Measurements from ENCODE around the gene ATRAID. TPM values are rescaled to one million over a fixed set of nuclear protein-coding genes. Genes with fewer than 3 reads are reported as not detected.

ATRAID gene
- total RNA-seq, 1 experiment from 2014 or later: 108 TPM

GRCh38 chr2:27255660-27256059, 43.8 kb downstream of the ATRAID start:
- Histone ChIP-seq H3K23ac (ENCODE audit: insufficient read length, low read depth, low read length) (no peak overlapping the region), H3K27me3 (ENCODE audit: insufficient read depth, low read length) (peaks cover under 1% of the 10 kb centered on the region; the same call in 1 of the 2 replicates), H3K9me3 (ENCODE audit: control insufficient read depth, low read depth, low read length) (no peaks in the 10 kb centered on the region), H2BK5ac (ENCODE audit: insufficient read length, low read length) (no peak overlapping the region), H2BK120ac (ENCODE audit: low read depth, low read length, poor library complexity, severe bottlenecking) (no peak overlapping the region), H3K23me2 (ENCODE audit: insufficient read length, low read depth, low read length, poor library complexity, severe bottlenecking) (no peaks in the 10 kb centered on the region), H3K4me2 (ENCODE audit: insufficient read depth, insufficient read length, low read length) (no peak overlapping the region), H2AFZ (ENCODE audit: low read length) (no peak overlapping the region), H2BK12ac (ENCODE audit: insufficient read length, low read depth, low read length) (no peak overlapping the region), H2BK15ac (ENCODE audit: low read depth, low read length) (no peak overlapping the region), H4K8ac (replicated peaks; ENCODE audit: insufficient read length, low read depth, low read length) (no peak overlapping the region), H3K14ac (ENCODE audit: insufficient read depth, low read length) (no peak overlapping the region), H4K20me1 (ENCODE audit: control insufficient read depth, insufficient read depth, insufficient read length) (no peaks in the 10 kb centered on the region), H3K79me2 (ENCODE audit: insufficient read depth, low read length) (no peaks in the 10 kb centered on the region), H3K4ac (ENCODE audit: low read depth, low read length) (no peak overlapping the region), H4K91ac (ENCODE audit: insufficient read length, low read depth, low read length) (no peak overlapping the region), H3K56ac (ENCODE audit: insufficient read length, low read depth, low read length) (no peak overlapping the region), H3K4me1 (ENCODE audit: insufficient read depth, low read length) (no peaks in the 10 kb centered on the region), H3K18ac (ENCODE audit: insufficient read length, low read depth, low read length) (no peak overlapping the region), H3K27ac (ENCODE audit: insufficient read length, low read depth, low read length) (no peak overlapping the region), H3K9ac (ENCODE audit: extremely low read depth, insufficient read length, low read length) (no peak overlapping the region), H2AK5ac (ENCODE audit: insufficient read length, low read length) (no peak overlapping the region), H3K79me1 (ENCODE audit: insufficient read depth, low read depth, low read length, poor library complexity, severe bottlenecking) (no peaks in the 10 kb centered on the region), H3T11ph (ENCODE audit: low read length) (no peak overlapping the region), H4K5ac (ENCODE audit: insufficient read length, low read depth, low read length) (no peak overlapping the region), H2BK20ac (ENCODE audit: low read depth, low read length, poor library complexity, severe bottlenecking) (no peak overlapping the region)
- no peaks in the 10 kb centered on the region for H3K9me3 Mint-ChIP-seq
- H3K36me3 Mint-ChIP-seq (ENCODE audit: insufficient read depth in 1 of 3, low read depth in 3 of 3): no peaks in the 10 kb centered on the region
- no CpG with 5 or more reads among the region's 1 CpG for WGBS (ENCODE audit: extremely low coverage, insufficient read length, low lambda C conversion rate)
- TF ChIP-seq CTCF (conservative IDR thresholded peaks at IDR 0.05): no peak
- H3K27ac Mint-ChIP-seq: no peak overlapping the region
- H3K4me1 Mint-ChIP-seq: peaks cover 12 to 15% of the 10 kb centered on the region in 2 experiments
- no peak for DNase-seq
- no peak overlapping the region for H3K4me3 Mint-ChIP-seq
- H3K27me3 Mint-ChIP-seq (ENCODE audit: low read depth): peaks cover 65% of the 10 kb centered on the region
